Activated CD8-positive, alpha-beta memory T cell treated with anti-CD3 and anti-CD28 coated beads, Interleukin-2, amount 50 U/mL, for 1 hour (primary cell): ENCODE measurements around the gene LZTS2.
"Not testable (repeated sequence)": the region's sequence is repeated elsewhere in the genome, so short reads cannot be mapped to it uniquely, and the experiment has no call there.

Experiments
- DNase-seq: peaks from one replicate; pipeline ENCODE4 v3.0.0-alpha.2; 2020; ENCODE audit errors: extremely low read depth

LZTS2 gene, protein sequence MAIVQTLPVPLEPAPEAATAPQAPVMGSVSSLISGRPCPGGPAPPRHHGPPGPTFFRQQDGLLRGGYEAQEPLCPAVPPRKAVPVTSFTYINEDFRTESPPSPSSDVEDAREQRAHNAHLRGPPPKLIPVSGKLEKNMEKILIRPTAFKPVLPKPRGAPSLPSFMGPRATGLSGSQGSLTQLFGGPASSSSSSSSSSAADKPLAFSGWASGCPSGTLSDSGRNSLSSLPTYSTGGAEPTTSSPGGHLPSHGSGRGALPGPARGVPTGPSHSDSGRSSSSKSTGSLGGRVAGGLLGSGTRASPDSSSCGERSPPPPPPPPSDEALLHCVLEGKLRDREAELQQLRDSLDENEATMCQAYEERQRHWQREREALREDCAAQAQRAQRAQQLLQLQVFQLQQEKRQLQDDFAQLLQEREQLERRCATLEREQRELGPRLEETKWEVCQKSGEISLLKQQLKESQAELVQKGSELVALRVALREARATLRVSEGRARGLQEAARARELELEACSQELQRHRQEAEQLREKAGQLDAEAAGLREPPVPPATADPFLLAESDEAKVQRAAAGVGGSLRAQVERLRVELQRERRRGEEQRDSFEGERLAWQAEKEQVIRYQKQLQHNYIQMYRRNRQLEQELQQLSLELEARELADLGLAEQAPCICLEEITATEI

DNA sequence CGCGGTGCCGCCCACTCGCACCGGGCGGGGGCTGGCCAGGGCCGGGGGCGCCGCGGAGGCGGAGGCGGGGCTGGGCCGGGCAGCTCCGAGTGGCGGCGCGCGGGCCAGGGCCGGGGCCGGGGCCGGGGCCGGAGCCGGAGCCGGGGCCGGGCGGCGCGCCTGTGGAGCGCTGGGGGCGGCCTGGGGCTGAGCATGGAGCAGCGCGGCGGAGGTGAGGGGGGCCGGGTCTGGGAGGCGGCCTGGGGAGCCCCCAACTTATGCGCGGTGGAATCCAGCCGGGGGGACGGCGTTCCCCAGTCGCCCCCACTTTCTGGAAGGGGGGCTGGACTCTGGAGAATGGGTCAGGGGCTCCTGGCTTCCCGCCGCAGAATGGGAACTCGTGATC, at the start of gene LZTS2:
Gene LZTS2 (plus strand): TSS at position 67 of the 385 bp plus-strand sequence. CDS start 2,731 bp downstream, outside the sequence.
- DNase-seq: no peak

DNA sequence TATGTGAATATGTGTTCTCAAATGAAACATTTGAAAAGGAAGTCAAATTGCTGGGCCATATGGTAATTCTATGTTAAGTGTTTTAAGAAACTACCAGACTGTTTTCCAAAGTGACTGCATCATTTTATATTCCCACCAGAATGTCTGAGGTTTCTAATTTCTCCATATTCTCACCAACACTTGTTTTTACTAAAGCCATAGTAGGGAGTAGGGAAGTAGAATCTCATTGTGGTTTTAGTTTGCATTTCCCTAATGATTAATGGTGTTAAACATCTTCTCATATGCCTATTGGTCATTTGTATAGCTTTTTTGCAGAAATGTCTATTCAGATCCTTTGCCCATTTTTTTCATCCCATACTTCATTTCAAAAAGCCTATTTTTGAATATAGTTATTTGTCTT, 39.4 kb upstream of the LZTS2 start:
- no peak for DNase-seq

DNA sequence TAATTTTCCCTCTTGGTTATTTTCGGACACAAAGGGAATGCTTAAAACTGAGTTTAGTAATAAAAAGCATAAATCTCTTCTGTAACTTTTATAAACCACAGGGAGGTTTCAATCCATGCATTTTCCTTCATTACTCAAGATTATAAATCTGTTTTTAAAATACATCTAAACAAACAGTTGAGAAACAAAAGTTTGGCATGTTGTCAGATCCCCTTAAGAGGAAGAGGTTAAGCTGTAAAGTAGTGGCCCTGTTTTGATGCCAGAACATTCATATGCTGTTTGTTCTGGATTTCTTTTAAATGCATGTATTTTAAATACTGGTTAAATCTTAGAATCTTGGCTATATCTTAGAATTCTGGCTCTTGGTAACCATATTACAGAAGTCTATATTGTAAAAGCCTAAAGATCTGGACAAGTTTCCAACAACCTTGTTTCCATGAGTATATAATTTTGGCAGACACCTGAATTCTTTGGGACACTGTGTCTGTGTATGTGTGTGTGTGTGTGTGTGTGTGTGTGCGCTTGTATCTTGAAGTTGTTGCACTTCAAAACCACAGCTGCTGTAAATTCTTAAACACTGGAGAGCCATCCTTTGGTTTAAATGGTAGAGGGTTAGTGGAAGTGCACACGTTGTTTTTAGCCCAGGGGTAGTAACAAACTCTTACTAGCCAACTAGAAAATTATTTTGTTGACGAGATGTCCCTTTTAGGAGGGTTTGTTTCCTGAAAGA, 37.1 kb upstream of the LZTS2 start:
- no peak for DNase-seq

DNA sequence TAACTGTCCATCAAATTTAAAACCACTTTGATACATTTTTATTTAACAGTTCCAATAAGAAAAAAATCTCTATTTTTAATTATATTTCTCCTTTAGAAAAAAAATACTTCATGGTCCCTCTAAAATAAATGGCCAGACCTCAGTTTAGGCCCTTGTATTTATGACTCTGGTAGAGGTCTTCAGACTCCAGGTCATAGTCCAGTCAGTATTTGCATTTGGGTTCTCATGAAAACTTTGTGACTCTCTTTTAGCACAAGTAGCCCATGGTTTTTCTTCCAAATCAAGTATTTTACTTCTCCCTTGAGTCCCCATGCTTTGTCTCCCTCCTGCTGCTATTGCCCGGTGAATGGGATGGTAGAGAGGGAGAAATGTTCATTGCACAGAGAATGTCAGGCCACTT, 35.8 kb upstream of the LZTS2 start:
- DNase-seq: no peak

DNA sequence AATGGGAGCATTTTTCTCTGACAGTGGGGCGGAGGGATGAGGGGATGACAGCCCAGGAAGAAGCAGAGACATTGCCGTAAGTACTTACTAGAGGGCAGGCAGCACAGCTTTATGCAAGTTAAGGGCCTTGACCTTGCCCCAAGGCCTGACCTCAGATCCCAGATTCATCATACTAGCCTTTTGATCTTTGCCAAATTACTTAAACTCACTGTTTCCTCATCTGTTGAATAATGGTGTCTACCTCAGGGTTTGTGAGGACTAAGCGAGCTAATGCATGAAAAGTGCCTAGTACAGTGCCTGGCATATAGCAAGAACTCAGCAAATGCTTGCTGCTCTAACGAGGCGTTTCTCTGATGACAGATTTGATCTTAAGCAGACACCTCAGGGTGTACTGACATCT, 33.8 kb upstream of the LZTS2 start:
- no peak for DNase-seq

DNA sequence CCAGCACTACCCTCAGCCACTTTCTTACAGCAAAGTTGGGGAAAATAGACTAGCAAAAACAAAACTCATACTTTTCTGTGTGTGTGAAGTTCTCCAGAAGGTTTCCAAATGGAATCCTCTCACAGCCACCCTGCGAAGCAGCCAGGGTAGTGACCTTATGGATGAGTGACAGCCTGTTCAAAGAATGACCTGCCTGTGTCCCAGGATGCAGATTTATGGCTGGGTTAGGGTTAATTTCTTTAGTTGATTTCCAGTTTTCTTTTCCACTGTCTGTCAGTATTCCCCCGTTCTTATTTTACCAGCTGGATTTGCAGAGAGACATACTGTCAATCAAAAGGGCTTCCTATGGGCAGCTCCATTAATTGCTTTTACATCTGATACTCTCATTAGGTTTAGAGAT, 32.7 kb upstream of the LZTS2 start:
- no peak for DNase-seq

DNA sequence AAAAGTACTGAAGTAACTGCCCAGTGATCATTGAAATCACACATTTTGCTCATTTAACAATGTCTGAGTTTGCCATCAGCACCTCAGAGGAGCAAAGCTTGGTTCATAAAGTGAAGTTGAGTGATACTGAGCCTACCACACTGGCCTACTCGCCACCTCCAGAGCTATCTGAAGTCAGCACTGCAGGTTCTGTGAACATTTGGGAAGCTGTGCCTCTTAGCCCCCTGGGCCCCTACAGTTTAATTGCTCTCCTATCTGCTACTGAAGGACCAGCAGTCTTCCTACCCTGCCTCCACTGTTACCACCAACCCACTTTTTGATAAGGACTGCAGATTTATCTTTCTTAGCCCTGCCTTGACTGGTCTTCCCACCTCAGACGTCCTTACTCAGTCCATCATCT, 32.3 kb upstream of the LZTS2 start:
- DNase-seq: no peak

DNA sequence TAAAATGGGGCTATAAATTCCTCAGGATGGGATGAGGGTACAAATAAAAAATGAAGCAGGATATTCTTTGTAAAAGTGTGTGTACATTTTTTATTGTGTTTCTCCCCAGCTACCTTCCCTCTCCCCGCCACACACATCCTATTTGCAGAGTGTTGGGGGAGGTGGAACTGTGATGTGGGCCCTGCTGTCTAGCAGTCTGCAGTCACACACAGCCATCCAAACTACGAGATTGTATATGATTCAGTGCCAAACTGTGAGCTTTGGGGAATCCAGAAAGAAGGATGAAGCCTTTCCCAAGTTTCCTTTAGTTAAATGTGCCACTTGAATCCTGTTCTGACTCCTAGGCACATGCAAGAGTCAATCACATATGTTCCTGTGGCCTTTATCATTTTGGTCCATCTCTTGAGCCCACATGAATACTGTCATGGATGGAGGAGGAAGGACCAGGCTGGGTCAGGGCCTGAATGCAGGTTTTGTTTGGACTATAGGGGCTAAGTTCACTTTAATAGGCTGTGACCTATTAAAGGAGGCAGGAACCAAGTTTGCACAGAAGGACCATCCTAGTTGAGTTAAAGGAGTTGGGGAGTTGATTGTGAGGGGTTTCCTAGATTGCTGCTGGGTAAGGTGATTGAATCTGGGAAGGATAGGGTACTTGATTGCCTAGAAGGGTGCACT, 31.4 kb upstream of the LZTS2 start:
- no peak for DNase-seq

DNA sequence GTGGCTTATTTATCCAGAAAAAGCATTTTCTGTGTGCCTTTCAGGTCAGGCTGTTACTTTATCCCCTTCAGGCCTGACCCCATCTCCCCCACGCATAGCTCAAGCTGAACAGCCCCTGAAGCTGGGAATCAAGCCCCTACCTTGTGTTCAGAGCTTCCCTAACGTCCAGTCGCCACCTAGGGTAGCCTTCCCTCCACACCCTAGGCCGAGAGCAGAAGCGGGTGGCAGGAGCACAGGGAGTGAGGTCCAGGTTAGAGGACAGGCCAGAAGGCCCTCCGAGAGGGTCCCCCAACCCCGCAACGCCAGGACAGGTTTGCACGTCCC, 30.8 kb upstream of the LZTS2 start:
- DNase-seq: no peak

DNA sequence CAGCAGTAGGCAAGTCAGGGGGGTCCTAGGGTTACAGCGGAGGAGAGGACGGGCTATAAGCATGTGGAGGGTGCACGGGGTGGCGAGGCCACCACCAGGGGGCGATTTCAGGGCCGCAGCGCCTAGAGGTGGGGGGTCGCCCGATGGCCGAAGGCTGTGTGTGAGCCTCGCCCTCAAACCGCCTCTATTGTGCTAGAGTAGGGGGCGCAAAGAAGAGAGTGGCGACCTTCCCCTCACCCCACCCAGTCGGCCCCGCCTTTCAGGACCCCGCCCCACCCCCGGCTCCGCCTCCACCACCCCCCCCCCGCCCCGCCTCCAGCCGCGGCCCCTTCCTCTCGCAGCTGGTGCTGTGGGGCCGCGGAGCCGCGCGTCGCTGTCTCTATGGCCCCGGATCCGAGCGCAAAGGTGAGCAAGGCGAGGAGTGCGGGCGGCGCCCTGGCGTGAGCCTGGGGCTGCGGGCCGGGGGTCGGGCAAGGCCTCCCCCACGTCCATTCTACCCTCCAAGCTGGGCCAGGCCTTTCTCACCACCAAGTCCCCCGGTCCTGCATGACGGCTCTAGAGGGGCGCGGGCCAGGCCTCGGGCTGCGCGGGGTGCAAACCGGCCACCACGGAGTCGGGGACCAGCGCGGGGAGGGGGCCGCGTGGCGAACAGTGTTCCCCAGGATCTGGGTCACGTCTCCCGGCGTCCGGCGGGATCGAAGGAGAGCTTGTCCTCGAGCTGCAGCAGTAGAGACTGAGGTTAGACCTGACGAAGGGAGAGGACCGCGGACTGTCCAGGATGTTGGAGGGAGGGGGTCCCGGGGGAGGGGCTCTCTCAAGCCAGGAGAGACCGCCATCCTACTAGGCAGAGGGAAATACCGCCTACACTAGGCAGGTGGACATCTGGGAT, 30.2 kb upstream of the LZTS2 start, which contains the start of gene SEMA4G:
Gene SEMA4G (plus strand): TSS at position 318 of the 889 bp plus-strand sequence. CDS start 3,409 bp downstream, outside the sequence.
- no peak for DNase-seq

DNA sequence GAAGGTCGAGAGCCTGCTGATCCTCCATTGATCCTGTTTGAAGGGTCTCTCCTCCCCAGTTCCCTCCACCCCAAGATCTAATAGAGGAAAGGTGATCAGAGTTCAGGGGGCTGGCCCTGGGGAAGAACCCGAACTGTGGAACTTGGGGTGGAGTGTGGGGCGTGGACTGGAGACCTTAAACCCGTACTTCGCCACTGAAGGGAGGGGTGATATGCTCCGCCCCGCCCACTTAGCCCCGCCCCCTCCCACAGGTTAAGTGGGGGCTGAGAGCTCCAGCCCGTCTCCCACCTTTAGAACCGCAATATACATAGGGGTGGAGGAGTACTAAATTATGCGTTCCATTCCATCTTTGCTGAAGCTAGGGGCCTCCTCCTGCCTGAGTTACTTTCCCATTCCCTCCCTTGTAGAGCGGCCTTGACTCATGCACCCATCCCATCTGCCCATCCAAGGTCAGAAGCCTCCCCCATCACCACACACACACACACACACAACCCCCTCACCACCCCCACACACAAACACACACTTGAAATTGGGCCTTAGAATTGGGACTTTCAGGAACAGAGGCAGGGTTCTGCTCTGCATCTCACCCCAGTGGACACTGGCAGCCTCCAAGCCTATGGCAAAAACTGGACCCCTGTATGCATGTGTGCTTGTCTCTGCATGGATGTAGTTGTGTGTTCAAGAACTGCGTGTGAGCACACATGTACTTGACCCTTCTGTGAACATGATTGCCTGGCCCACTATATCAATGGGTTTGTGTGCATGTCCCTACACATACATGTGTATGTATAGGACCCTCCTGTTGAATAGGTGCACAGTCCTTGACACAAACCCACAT, 29.3 kb upstream of the LZTS2 start:
- no peak for DNase-seq

DNA sequence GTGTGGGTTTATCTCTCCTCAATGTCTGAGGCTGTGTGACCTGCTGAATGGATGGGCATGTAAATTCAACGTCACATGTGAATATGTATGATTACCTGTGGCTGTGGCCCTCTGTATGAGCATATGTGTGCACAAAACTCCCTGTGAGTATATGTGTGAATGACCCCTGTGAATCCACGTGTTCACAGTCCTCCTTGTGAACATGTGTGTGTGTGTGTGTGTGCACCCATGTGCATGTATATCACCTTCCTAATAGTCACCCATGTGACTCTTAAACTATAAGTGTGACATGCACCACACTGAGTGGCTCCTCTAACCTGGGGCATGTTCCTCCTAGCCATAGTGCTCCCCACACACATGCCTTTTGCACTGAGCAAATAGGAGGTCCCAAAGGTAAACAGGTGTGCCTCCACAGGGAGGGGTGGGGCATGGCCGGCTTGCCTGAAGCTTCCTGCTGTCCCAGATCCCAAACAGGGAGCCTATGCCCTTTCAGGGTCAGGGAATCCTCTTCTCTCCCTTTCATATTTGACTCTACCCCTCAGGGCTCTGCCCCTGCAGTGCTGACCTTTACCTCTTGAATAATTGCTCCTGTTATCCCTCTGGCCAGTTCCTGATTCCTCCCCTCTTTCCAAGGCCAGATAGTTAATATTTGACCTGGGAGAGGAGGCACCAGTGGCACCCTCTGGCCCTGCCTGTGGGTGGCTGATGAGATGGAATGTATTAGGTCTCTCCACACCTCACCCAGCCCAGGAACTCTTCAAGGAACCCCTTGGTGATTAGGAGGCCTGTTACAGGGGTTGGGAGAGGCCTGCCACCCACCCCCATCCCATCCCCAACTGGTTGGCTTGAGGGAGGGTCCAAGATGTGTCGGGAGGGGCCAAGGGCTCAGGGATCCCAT, 28.4 kb upstream of the LZTS2 start:
- no peak for DNase-seq

DNA sequence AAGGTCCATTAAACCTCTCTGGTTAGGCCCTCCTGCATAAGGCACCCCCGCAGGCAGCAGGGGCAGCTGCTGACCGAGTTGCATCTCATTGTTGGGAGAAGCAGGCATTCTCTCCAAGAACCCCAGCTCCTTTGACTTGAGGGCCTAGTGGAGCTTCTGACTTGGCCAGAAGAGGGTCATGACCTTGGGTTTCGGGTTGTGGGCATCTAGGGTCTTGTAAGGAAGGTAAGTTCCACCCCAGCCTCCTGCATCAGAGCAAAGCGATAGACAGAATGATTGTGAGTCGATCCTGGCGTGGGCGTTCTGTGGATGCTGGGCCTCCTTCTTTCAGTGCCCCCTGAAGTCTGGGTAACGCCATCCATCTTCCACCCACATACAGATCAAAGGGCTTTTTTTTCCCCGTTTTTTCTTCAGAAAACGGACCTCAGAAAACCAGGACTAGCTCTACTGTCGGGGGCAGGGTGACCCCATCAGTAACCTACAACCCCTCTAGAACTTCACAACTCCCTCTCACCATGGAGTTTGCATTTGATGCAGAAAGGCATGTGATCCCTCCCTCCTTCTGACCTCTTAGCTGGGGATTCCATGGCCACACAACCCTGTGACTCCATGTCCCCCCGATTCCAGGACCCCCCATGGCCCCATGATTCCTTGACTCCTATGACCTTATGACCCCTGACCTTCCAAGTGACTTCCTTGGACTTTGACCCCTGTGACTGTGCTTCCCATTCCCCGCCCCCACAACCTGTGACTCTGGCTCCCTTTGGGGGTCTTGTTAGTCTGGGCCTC, 27.3 kb upstream of the LZTS2 start:
- DNase-seq: no peak

DNA sequence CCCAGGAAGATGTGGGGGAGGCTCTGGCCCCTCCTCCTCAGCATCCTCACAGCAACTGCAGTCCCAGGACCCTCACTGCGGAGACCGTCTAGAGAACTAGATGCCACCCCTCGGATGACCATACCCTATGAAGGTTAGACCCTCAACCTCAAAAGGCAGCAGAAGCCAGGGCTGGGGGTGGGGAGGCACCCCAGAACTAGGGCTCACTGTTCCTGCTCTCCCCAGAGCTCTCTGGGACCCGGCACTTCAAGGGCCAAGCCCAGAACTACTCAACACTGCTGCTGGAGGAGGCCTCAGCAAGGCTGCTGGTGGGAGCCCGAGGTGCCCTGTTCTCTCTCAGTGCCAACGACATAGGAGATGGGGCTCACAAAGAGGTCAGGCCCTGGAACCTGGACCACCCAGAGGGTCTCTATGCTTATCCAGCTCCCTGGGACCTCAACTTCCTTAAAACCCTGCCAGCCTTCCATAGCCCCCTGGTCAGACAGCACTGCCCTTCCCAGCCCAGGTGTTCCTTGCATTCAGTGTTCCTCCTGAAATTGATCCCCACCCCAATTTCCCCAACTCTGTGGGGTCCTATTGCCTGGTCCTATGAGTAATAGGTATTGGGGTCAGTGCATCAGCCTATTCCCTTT, 26.6 kb upstream of the LZTS2 start:
- DNase-seq: no peak

DNA sequence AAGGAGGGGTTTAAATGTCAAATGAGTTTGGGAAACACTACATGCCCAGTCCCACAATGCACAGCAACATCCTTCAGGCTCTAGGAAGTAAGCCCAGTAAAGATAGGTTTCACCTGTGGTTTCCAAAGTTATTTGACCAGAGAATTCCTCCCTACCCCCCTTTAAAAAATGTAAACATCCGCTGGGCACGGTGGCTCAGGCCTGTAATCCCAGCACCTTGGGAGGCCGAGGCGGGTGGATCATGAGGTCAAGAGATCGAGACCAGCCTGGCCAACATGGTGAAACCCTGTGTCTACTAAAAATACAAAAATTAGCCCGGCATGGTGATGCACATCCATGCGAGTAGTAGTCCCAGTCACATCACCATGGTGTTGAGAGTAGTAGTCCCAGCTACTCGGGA, 24.2 kb upstream of the LZTS2 start:
- not testable (repeated sequence) for DNase-seq

DNA sequence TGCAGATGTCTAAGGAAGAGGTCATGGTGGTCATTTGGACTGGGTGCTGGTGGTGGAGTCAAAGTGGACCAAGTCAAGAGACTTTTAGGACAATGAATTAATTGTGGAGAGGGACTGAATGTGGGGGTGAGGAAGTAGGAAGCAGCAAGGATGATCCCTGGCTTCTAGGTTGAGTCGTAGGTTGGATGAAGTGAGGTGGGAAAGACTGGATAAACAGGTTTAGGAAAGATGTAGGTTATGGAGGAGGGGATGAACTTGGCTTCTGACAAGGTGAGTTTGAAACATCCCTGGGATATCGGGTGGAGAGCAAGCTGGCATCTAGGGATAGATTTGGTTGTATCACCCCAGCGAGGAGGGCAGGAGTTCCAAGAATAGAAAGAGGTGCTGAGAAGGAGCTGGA, 22.7 kb upstream of the LZTS2 start:
- no peak for DNase-seq

DNA sequence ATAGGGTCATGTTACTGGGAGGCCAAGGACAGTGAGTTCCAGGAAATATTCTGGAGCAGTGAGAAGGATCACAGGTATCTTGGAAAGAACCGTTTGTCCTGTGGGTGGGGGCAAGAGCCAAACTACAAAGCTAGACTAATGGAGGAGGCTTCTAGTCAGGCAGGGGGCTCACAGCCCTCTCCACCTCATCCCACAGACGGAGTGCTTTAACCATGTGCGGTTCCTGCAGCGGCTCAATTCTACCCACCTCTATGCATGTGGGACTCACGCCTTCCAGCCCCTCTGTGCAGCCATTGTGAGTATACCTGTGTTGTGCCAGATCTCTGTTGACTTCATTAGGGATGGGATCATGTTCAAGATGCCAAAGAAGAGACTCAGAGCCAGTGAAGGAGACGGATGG, 22.2 kb upstream of the LZTS2 start:
- DNase-seq: no peak
